ENCODE results near the gene ALOX5AP.
A peak's percentile ranks its signal among the peaks of the same experiment; 100 is the strongest.

The ALOX5AP gene

DNA sequence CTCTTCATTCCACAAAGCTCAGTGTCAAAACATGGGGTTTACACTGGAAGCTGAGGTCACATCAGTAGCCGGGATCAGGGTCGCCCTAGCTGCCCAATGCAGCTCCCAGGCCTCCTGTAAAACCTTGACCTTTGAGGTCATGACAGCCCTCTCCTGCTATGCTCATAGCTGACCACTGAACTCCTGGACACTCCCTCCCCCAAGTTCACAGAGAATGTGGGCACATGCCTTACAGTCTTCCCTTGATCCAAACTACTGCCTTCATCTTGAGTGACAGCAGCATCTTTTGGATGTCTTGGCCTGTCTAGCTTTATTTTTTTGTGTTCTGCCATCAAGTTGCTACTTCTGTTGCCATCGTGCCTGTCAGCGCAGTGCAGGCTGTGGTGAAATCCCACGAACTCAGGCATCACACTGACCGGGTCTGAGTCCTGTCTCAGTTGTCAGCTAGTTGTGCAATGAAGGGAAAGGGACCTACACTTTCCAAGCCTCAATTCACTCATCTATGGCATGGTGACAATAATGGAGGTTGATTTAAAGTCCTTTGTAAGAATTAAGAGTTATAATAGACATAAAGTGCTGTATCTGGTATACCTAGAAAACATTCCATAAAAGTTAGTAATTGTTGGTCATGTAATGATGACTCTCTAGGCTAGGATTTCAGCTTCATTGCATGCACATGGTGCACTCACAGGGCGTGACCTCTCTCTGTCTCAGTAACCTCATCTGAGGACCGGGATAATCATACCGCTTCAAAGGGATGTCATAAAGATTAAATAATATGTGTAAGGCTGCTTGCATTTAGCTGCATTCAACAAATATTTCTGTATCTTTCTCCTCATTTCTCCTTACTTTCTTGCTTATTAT, 16.4 kb upstream of the ALOX5AP start:
- TF ChIP-seq POLR2AphosphoS5 (IDR thresholded peaks at IDR 0.05; ENCODE audit: low read depth, low read length) (no peak), POLR2A (IDR thresholded peaks at IDR 0.05; ENCODE audit: low read depth, low read length) (no peak), TAF1 (IDR thresholded peaks at IDR 0.05; ENCODE audit: borderline replicate concordance, low read depth, low read length) (no peak)
- peak; percentile 27 for FAIRE-seq
- DNase-seq (ENCODE audit: insufficient read length) = no peak

DNA sequence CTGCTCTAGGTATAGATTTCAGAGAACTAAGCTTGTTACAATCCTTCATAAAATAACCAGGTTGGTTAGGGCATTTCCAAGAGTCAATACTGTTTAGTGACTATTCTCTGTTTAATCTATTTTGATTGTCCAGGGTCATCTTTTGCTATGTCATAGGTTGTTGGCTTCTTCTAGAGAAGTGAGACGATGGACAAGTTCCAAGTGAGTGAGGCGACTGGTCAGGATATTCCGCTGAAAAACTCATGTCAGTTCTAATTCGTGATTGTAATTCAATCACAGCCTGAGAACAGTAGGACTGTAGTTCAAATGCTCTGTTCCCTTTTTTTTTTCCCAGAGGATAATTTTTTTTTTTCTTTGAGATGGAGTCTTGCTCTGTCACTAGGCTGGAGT, 15.8 kb upstream of the ALOX5AP start:
- DNase-seq (ENCODE audit: insufficient read length) (no peak), FAIRE-seq (no peak)
- no peak for TF ChIP-seq POLR2AphosphoS5 (IDR thresholded peaks at IDR 0.05; ENCODE audit: low read depth, low read length)
- TF ChIP-seq POLR2A (IDR thresholded peaks at IDR 0.05; ENCODE audit: low read depth, low read length) = no peak
- TF ChIP-seq TAF1 (IDR thresholded peaks at IDR 0.05; ENCODE audit: borderline replicate concordance, low read depth, low read length) = no peak

DNA sequence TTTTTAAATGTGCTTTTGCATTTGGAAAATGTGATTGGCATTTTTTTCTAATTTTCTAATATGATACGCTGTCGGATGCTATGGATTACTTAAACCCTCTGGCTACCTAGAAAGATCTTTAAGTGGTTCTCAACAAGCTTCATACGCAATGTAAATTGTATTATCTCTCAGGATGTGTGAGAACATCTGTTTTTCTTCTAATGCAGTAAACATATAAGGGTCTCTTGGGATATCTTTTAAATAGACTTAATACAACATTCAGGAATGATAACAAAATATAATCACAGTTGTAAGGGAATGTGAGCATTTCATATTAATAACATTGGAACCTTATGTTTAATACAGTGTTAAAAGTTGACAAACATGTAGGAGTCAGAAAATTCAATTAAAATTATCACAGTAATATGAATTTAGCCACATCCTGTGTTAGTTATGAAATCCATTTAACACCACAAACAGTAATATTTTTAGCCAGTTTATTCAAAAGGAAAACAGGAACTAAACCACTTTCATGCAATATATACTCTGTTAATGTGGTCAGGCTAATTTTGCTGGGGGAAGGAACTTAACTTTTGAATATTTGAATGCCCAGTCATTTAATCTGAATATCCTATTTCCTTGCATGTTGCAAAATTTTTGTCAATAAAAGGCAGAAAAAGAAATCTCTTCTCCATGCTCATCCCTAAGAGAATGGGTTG, 15.0 kb upstream of the ALOX5AP start:
- DNase-seq (ENCODE audit: insufficient read length) (no peak), FAIRE-seq (no peak)
- TF ChIP-seq POLR2AphosphoS5 (IDR thresholded peaks at IDR 0.05; ENCODE audit: low read depth, low read length) (no peak), TAF1 (IDR thresholded peaks at IDR 0.05; ENCODE audit: borderline replicate concordance, low read depth, low read length) (no peak), POLR2A (IDR thresholded peaks at IDR 0.05; ENCODE audit: low read depth, low read length) (no peak)

DNA sequence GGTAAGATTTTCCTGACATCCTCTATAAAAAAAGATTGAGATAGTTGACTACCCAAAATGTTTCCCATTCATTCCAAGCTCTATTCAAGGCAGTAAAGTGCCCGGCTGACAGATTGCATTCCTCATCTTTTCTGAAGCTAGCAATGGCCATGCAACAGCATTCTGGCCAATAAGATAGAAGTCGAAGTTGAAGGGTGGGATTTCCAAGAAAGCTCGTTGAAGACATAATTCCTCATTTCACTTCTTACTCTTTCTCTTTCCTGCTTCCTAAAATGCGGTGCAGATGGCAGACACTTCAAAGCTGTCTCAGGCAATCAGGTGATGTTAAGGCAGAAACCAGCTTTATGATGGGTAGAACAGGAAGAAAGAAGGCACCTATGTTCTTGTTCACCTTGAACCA, 13.4 kb upstream of the ALOX5AP start:
- no peak for DNase-seq (ENCODE audit: insufficient read length)
- TF ChIP-seq POLR2A (IDR thresholded peaks at IDR 0.05; ENCODE audit: low read depth, low read length) = no peak
- no peak for TF ChIP-seq POLR2AphosphoS5 (IDR thresholded peaks at IDR 0.05; ENCODE audit: low read depth, low read length)
- no peak for TF ChIP-seq TAF1 (IDR thresholded peaks at IDR 0.05; ENCODE audit: borderline replicate concordance, low read depth, low read length)
- FAIRE-seq = no peak

DNA sequence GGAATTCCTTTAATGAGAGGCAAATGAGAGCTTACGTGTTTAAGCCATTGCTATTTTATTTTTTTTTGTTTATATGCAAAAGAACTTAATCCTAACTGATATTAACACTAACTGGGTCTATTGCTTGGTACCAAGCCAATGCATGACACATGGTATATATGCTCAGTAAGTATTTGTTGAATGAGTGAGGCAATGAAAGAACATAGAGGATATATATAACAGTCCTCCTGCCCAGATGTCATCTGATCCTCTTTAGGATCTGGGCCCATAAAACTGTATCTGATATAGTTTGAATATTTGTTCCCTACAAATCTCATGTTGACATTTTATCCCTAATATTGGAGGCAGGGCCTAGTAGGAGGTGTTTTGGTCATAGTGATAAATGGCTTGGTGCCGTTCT, 13.0 kb upstream of the ALOX5AP start:
- DNase-seq (ENCODE audit: insufficient read length) (no peak), FAIRE-seq (no peak)

DNA sequence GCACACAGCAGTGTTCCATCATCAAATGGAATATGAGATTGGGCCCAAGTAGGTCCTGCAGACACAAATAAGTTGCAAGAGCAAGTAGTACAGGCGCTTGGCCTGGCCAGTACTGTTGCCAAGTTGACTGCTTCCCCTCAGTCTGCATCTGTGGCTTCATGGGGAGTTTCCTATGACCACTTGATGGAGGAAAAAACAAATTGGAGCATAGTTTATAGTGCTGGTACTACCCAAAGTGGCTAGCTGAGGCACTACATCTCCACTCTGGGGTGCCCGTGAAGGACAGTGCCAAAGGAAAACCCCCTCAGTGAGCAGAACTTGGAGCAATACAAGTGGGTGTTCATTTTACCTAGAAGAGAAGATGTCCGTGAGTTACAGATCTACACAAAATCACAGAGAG, 10.6 kb upstream of the ALOX5AP start:
- no peak for TF ChIP-seq TAF1 (IDR thresholded peaks at IDR 0.05; ENCODE audit: borderline replicate concordance, low read depth, low read length)
- no peak for TF ChIP-seq POLR2AphosphoS5 (IDR thresholded peaks at IDR 0.05; ENCODE audit: low read depth, low read length)
- no peak for TF ChIP-seq POLR2A (IDR thresholded peaks at IDR 0.05; ENCODE audit: low read depth, low read length)
- FAIRE-seq = no peak
- DNase-seq (ENCODE audit: insufficient read length) = no peak

More for the DNA sequence above, 13.0 kb upstream of the ALOX5AP start:
- TF ChIP-seq POLR2A (IDR thresholded peaks at IDR 0.05; ENCODE audit: low read depth, low read length) (no peak), POLR2AphosphoS5 (IDR thresholded peaks at IDR 0.05; ENCODE audit: low read depth, low read length) (no peak), TAF1 (IDR thresholded peaks at IDR 0.05; ENCODE audit: borderline replicate concordance, low read depth, low read length) (no peak)

DNA sequence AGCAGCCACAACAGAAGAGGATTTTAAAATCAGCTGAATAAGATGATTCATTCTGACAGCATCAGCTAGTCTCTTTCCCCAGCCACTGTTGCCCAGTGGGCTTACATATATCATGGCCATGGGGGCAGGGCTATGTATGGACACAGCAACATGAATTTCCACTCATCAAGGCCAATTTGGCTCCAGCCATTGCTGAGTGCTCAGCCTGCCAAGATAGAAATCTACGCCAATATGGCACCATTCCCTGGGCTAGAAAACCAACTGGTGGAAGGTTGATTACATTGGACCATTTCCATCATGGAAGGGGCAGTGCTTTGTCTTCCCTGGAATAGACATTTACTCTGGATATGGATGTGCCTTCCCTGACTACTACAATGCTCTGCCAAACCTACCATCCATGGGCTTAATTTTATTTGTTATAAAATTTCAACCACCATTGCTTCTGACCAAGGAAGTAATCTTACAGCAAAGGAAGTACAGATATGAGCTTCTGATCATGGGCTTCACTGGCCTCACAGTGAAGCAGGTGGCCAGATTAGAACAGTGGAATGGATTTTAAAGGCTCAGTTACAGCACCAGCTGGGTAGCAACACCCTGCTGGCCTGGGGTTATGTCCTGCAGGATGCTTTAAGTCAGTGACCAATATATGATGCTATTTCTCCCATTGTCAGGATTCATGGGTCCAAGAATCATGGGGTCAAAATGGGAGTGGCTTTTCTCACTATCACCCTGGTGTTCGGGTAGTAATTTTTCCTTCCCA, 9.8 kb upstream of the ALOX5AP start:
- FAIRE-seq (no peak), DNase-seq (ENCODE audit: insufficient read length) (no peak)
- TF ChIP-seq POLR2A (IDR thresholded peaks at IDR 0.05; ENCODE audit: low read depth, low read length) (no peak), POLR2AphosphoS5 (IDR thresholded peaks at IDR 0.05; ENCODE audit: low read depth, low read length) (no peak), TAF1 (IDR thresholded peaks at IDR 0.05; ENCODE audit: borderline replicate concordance, low read depth, low read length) (no peak)

DNA sequence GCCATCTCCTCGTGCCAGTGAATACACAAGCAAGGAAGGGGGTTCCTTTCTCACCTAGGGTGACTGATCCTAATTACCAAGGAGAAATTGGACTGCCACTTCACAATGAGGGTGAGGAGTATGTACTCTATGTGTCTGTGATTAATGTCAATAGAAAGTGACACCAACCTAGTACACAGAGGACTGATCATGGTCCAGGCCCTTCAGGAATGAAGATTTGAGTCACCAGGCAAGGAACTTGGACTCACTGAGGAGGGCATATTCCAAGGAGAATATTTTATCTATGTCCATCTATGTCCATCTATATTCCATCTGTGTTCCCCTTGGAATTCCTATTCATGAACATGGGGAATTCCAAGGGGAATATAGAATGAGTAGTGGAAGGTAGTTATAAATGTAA, 9.2 kb upstream of the ALOX5AP start:
- DNase-seq (ENCODE audit: insufficient read length) = no peak
- no peak for TF ChIP-seq POLR2AphosphoS5 (IDR thresholded peaks at IDR 0.05; ENCODE audit: low read depth, low read length)
- FAIRE-seq = no peak

DNA sequence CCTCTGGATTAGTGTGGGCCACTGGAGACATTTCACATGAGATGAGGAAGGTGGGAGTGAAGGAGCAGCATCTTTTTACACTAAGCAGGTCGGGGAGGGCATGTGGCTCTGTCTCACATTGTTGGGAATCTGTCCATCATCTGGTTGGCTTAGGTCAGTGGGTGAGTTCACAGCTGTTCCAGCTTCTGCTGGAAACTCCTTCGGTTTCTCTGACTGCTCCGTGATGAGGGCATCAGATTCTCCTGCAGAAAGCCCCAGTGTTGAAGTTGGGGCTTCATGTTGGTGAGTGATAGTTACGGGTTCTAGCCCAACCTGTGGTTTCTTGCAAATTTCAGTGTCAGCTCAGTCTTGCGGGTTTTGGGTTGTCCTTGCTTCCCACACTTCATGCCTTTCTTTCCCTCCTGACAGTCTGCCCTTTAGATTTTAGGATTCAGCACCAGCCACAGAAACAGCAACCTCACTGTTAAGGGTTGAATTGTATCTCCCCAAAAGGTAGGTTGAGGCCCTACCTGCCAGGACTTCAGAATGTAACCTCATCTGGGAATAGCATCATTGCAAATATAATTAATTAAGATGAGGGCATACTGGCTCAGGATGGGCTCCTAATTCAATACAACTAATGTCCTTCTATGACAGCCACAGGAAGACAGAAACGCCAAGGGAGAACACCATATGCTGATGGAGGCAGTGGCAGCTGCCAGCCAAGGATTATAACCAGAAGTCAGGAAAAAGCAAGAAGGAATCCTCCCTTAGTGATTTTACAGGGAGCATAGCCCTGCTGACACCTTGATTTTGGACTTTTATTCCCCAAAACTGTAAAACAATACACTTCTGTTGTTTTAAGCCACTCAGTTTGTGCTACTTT, 7.6 kb upstream of the ALOX5AP start:
- FAIRE-seq = no peak
- DNase-seq (ENCODE audit: insufficient read length) = no peak
- no peak for TF ChIP-seq TAF1 (IDR thresholded peaks at IDR 0.05; ENCODE audit: borderline replicate concordance, low read depth, low read length)
- TF ChIP-seq POLR2AphosphoS5 (IDR thresholded peaks at IDR 0.05; ENCODE audit: low read depth, low read length) = no peak
- TF ChIP-seq POLR2A (IDR thresholded peaks at IDR 0.05; ENCODE audit: low read depth, low read length) = no peak

DNA sequence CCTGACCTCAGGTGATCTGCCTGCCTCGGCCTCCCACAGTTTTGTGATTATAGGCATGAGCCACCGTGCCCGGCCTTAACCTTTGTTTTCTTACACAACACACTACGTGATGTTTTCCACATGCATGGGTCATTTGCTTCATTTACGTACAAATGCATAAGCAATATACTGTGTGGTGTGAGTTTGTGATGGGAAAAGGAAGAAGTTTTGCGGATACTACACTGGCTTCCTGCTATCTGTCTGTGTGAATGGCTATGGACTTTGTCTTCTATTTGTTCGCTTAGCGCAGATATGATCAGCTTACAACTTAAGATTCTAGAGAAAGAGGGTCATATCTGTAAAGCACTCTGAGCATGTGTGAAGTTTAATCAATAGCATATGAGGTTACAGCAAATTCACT, 5.5 kb upstream of the ALOX5AP start:
- TF ChIP-seq POLR2AphosphoS5 (IDR thresholded peaks at IDR 0.05; ENCODE audit: low read depth, low read length) = no peak
- FAIRE-seq = no peak

DNA sequence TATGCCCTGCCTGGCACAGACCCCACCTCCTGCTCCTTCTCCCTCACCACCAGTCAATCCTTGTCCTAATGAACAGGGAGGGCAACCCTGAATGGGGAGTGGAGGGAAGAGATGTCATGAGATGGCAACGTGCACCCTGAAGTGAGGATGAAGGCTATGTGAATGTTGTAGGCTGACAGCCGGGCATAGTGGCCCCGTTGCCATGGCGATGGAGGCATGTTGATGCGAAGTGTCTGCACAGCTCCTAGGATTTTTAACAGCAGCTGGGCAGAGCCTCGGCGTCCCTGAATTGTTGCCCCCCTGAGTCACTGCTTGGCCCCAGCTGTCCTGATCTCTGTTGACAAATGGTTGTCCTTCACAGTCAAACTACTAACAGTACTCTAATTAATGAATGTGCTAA, 4.8 kb upstream of the ALOX5AP start:
- TF ChIP-seq POLR2A (IDR thresholded peaks at IDR 0.05; ENCODE audit: low read depth, low read length) (no peak), POLR2AphosphoS5 (IDR thresholded peaks at IDR 0.05; ENCODE audit: low read depth, low read length) (no peak), TAF1 (IDR thresholded peaks at IDR 0.05; ENCODE audit: borderline replicate concordance, low read depth, low read length) (no peak)
- FAIRE-seq (no peak), DNase-seq (ENCODE audit: insufficient read length) (no peak)

More for the DNA sequence above, 5.5 kb upstream of the ALOX5AP start:
- DNase-seq (ENCODE audit: insufficient read length) = no peak

Measured in GM12892 (cell line).